ENCODE measurements around the gene PIGR.
A peak's percentile ranks its signal among the peaks of the same experiment; 100 is the strongest.

The PIGR gene

GRCh38 chr1:206899717-206900116, 46.5 kb downstream of the PIGR start:
- ChIA-PET CTCF (interaction anchor here (0.8 kb wide), 1 partner anchor 20 kb away, joined by 4 read pairs; no protein-coding TSS in a partner anchor), POLR2A (ENCODE audit: low non-redundant PET) (no interaction called here)

GRCh38 chr1:206898915-206899431, 47.3 kb downstream of the PIGR start:
- peak overlapping the region; percentile 63 for H3K27ac ChIP-seq
- ChIA-PET CTCF (interaction anchor here (1.3 kb wide), 1 partner anchor 34 kb away, joined by 5 read pairs; the partner anchor contains the start of gene IL20), POLR2A (ENCODE audit: low non-redundant PET) (no interaction called here)
- no peak for DNase-seq (ENCODE audit: low spot score)
- TF ChIP-seq, protein P1, sequence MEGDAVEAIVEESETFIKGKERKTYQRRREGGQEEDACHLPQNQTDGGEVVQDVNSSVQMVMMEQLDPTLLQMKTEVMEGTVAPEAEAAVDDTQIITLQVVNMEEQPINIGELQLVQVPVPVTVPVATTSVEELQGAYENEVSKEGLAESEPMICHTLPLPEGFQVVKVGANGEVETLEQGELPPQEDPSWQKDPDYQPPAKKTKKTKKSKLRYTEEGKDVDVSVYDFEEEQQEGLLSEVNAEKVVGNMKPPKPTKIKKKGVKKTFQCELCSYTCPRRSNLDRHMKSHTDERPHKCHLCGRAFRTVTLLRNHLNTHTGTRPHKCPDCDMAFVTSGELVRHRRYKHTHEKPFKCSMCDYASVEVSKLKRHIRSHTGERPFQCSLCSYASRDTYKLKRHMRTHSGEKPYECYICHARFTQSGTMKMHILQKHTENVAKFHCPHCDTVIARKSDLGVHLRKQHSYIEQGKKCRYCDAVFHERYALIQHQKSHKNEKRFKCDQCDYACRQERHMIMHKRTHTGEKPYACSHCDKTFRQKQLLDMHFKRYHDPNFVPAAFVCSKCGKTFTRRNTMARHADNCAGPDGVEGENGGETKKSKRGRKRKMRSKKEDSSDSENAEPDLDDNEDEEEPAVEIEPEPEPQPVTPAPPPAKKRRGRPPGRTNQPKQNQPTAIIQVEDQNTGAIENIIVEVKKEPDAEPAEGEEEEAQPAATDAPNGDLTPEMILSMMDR (conservative IDR thresholded peaks at IDR 0.05; ENCODE audit: low read depth), result no peak

More at GRCh38 chr1:206899717-206900116, 46.5 kb downstream of the PIGR start:
- no peak overlapping the region for H3K27ac ChIP-seq
- no peak for DNase-seq (ENCODE audit: low spot score)
- TF ChIP-seq, protein P1 (conservative IDR thresholded peaks at IDR 0.05; ENCODE audit: low read depth), result no peak

DNA sequence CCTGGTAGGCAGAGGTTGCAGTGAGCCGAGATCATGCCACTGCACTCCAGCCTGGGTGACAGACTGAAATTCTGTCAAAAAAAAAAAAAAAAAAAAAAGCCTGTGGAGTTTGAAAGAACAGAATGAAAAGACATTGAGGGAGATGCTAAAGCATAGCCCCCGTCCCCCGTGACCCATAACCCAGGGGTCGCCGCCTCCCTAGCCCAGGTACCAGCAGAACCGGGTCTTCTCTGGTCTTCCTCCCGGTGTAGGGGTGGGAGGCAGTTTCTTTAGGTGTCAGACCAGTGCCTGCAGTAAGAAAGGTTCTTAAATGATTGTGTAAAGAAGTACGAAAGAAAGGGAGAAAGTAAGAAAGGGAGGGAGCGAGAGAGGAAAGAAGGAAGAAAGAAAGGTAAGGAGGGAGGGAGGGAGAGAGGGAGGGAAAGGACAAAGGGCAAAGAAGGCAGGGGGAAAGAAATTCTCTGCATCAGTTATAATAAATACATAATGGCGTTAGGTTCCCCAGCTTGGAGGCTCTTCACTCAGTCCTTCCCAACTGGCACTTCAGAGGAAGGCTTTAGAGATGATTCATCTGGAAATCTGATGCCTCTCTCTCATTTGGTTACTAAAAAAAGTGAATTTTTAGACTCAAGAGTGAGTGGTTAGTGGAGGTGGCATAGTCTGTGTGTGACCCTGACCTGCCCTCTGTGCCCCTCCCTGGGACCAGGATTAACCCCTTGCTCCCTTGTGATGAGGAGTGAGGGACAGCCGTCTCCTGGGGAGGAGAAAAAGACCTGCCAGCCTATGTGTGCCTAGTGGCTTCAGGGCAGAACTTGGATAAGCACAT, 48.0 kb downstream of the PIGR start:
- ChIA-PET POLR2A (ENCODE audit: low non-redundant PET) (no interaction called here), CTCF (interaction anchor here (1.3 kb wide), 1 partner anchor 33 kb away, joined by 5 read pairs; the partner anchor contains the start of gene IL20)
- TF ChIP-seq, protein P1 (conservative IDR thresholded peaks at IDR 0.05; ENCODE audit: low read depth), result no peak
- H3K27ac ChIP-seq, result peak overlapping the region; percentile 63
- peak; percentile 55 for DNase-seq (ENCODE audit: low spot score)

GRCh38 chr1:206897175-206897574, 49.1 kb downstream of the PIGR start, which contains the start of gene IL24:
Gene IL24 (plus strand): TSS chr1:206897443. CDS start chr1:206897833, 390 bp downstream.
- ChIA-PET POLR2A (ENCODE audit: low non-redundant PET) (no interaction called here), CTCF (interaction anchor here (0.6 to 1.2 kb wide), 3 partner anchors 87 to 408 kb away, joined by 3 to 5 read pairs (median 3); no protein-coding TSS in a partner anchor)
- no peak for DNase-seq (ENCODE audit: low spot score)
- H3K27ac ChIP-seq, result peak within 1 kb of the TSS; percentile 63
- TF ChIP-seq, protein P1 (conservative IDR thresholded peaks at IDR 0.05; ENCODE audit: low read depth), result no peak

DNA sequence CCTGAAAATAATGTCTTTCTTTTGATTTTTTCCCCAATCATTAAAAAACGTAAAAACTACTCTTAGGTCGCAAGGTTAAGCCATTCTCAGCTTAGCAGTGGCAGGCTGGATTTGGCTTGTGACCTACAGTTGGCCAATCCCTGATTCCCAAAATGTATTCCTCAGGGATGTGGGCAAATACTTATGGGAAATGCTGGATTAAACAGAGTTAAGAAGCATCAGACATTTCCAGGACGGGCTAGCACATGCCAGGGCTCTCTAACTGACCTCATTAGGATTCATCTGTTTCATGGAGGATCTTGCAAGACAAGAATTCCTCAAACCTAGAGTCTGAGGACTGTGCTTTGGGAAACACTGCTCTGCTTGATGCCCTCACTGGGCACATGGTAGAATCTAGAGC, 50.0 kb downstream of the PIGR start:
- no peak for DNase-seq (ENCODE audit: low spot score)
- TF ChIP-seq, protein P1 (conservative IDR thresholded peaks at IDR 0.05; ENCODE audit: low read depth), result no peak
- H3K27ac ChIP-seq, result no peak overlapping the region; the same call in 1 of the 2 replicates
- CTCF ChIA-PET, result interaction anchor here (0.6 to 1.2 kb wide), 3 partner anchors 86 to 409 kb away, joined by 3 read pairs; no protein-coding TSS in a partner anchor
- POLR2A ChIA-PET (ENCODE audit: low non-redundant PET), result interaction anchor here (1.2 kb wide), 1 partner anchor 10 kb away, joined by 3 read pairs; no protein-coding TSS in a partner anchor

DNA sequence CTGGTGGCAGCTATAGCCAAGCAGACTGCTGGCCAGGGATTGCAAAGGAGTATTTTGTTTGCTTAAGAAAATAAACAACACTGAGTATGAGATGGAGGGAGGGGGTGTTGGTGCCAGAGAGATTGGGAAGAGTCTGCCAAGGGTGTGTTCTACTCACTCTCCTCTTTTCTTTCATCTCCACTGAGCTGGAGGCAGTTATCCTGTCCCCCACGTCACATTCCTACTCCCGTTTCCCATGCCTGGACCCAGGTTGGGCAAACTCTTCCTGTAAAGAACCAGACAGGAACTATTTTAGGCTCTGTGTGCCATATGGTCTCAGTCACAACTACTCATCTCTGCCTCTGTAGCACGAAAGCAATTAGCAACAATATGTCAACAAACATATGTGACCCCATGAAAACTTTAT, 50.4 kb downstream of the PIGR start:
- peak overlapping the region; percentile 30 for H3K27ac ChIP-seq
- ChIA-PET CTCF (interaction anchor here (0.8 to 1.2 kb wide), 5 partner anchors 13 to 409 kb away, joined by 3 to 6 read pairs (median 5); no protein-coding TSS in a partner anchor), POLR2A (ENCODE audit: low non-redundant PET) (interaction anchor here (1.0 to 1.2 kb wide), 2 partner anchors 10 to 13 kb away, joined by 3 to 5 read pairs; no protein-coding TSS in a partner anchor)
- no peak for DNase-seq (ENCODE audit: low spot score)
- TF ChIP-seq, protein P1 (conservative IDR thresholded peaks at IDR 0.05; ENCODE audit: low read depth), result no peak

Measured in RWPE1 (cell line).